GM04504 (cell line): ENCODE data around the gene ORMDL2.
"Not testable (repeated sequence)": the region's sequence is repeated elsewhere in the genome, so short reads cannot be mapped to it uniquely, and the experiment has no call there.

ENCODE experiments used
- DNase-seq: peaks from one replicate; pipeline ENCODE4 v3.0.0-alpha.2; 2012; ENCODE audit warnings: low read depth

Gene ORMDL2

DNA sequence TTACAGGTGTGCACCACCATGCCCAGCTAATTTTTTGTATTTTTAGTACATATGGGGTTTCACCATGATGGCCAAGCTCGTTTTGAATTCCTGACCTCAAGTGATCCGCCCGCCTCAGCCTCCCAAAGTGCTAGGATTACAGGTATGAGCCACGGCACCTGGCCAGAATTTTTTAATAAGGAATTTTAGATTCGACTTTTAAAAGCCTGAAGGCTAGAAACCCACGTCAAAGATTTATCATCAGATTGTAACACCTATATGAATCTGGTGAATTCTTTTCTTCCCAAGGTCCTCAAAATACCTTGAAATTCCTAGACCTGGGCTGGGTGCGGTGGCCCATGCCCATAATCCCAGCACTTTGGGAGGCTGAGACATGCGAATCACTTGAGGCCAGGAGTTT, 43.6 kb downstream of the ORMDL2 start:
- no peak for DNase-seq

DNA sequence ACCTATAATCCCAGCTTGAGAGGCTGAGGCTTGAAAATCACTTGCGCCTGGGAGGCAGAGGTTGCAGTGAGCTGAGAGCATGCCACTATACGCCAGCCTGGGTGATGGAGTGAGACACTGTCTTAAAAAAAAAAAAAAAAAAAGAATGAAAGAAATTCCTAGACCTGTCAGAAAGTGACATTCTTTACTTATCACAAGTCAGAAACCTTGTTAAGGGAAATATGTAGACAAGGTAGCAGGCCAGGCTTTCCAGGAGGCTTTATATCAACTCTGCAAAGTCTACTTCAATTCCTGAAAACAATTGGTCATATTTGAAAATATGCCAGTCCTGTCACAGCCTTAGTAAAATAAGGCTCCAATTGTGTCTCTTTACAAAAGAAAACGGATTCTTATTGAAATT, 44.0 kb downstream of the ORMDL2 start:
- no peak for DNase-seq

DNA sequence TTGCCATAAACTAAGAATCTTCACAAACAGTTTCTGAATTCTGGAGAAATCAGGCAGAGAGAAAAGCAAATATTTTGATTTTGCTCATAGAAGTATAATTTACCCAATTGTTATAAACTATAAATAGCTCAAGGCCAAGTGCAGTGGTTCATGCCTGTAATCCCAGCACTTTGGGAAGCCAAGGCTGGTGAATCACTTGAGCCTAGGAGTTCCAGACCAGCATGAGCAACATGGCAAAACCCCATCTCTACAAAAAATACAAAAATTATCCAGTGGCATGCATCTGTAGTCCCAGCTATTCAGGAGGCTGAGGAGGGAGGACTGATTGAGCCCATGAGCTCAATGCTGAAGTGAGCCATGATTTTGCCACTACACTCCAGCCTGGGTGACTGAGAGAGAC, 44.4 kb downstream of the ORMDL2 start:
- DNase-seq, result no peak

DNA sequence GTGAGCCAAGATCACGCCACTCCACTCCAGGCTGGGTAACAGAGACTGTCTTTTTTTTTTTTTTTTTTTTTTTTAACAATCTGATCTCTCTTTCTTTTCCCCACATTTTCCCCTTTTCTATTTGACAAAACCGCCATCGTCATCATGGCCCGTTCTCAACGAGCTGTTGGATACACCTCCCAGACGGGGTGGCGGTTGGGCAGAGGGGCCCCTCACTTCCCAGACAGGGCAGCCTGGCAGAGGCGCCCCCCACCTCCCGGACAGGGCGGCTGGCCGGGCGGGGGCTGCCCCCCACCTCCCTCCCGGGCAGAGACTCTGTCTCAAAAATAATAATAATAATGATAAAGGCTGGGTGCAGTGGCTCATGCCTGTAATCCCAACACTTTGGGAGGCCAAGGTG, 45.1 kb downstream of the ORMDL2 start:
- DNase-seq, result not testable (repeated sequence)

DNA sequence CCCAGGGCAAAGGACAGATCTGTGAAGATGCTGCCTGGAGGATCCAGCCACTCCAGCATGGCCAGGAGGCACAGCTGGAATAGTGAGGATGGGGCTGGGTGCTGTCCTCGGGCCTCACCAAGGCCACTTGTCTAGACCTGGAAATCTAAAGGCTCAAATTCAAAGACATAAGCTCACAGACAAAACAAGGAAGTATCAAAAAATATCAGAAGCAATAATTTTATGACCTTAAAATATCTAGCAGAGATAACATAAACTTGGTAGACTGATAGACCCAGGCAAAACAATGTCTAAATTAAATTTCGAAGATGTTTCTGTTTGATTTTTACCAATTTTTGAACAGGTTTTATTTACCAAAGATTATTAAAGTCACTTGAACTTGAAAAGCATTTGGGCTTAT, 47.5 kb downstream of the ORMDL2 start:
- no peak for DNase-seq

DNA sequence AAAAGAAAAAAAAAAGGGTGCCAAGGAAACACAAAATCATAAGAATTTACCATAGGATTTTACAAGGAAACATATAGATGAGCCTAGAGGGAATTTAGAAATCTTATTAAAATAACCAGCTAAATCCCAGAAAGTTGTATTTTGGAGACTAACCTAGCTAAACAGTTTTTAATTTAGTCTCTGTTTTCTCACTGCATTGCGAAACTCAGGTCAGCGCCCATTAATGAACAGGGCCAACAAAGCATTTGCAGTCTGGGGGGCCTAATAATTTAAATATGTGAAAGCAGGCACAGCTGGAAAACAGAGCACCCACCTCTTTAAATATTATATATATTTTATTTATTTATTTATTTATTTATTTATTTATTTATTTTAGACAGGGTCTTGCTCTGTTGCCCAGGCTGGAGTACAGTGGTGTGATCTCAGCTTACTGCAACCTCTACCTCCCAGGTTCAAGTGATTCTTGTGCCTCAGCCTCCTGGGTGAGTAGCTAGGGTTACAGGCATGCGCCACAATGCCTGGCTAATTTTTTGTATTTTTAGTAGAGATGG, 48.7 kb downstream of the ORMDL2 start:
- not testable (repeated sequence) for DNase-seq
